Astrocyte of the hippocampus (primary cell): Measurements from ENCODE around the gene KLHL2.
A peak's percentile ranks its signal among the peaks of the same experiment; 100 is the strongest.
"Not testable (repeated sequence)": the region's sequence is repeated elsewhere in the genome, so short reads cannot be mapped to it uniquely, and the experiment has no call there.

Experiments used
- DNase-seq: peaks from one replicate; pipeline ENCODE4 v3.0.0; 2011; ENCODE audit warnings: low read depth, low spot score

The KLHL2 gene

GRCh38 chr4:165232623-165233433 is 25.5 kb downstream of the KLHL2 start:
- DNase-seq, result not testable (repeated sequence)

- DNase-seq, result no peak
Measured at GRCh38 chr4:165234766-165235165, 27.4 kb downstream of the KLHL2 start.

DNA sequence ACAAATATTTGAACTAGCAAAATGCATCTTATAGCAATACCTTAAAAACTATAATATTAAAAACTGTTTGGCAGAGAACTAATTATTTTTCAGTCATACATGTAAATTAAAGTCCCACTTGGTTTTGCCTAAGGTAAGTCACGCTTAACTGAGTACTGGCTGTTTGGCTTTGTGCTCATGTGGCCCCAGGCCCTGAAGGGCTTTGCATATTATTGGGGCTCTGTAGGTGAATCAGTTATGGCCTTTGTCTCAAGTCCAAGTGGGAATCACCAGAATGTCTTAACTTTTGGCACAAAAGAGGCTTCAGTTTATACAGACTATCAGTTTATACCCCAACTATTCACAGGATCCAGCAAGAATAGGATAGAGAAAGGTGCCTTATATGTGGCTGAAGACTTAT is 29.5 kb downstream of the KLHL2 start:
- DNase-seq, result not testable (repeated sequence)

- not testable (repeated sequence) for DNase-seq
Measured at GRCh38 chr4:165238041-165238640, 30.8 kb downstream of the KLHL2 start.

DNA sequence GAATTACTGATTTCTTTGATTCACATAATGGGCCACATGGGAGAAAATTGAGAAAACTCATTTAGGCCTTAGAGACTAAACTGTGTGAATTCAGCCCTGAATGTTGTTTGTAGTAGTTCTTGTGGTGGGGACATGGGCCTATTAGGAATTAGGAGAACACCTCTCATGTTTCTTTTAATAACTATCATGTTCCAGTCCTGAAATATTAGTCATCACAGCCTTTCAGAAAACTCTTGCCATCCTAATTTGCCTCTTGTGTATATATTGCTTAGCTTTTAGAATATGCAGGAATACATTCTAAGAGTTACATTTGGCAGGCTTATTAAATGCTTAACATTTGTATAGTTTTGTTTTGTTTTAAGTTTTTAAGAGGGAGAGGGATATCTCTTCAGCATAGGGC is 33.4 kb downstream of the KLHL2 start:
- not testable (repeated sequence) for DNase-seq

GRCh38 chr4:165244148-165244547 is 36.8 kb downstream of the KLHL2 start:
- DNase-seq, result not testable (repeated sequence)

- not testable (repeated sequence) for DNase-seq
Measured at GRCh38 chr4:165244587-165245186, 37.3 kb downstream of the KLHL2 start.

DNA sequence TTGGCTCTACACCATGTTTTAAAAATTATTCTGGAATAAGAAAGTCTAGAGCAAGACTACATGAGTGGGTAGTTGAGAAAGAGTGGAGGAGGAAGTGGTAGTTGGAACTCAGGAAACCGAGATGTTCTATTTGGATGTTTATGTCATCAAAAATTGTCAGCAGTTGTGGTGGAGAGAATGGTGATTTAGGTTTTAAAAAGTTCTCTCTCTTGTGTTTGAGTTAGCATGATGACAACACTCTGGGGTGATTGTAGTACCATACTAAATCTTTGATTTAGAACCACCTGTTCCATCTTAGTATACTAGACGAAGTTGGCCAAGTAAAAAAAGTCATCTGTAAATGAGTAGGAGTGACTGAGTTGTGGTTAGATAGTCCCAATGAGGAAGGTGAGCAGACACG is 40.7 kb downstream of the KLHL2 start:
- DNase-seq, result no peak

- DNase-seq, result not testable (repeated sequence)
Measured at GRCh38 chr4:165248904-165249303, 41.5 kb downstream of the KLHL2 start.

- DNase-seq, result not testable (repeated sequence)
Measured at GRCh38 chr4:165254771-165255170, 47.4 kb downstream of the KLHL2 start.

- peak; percentile 47 for DNase-seq
Measured at GRCh38 chr4:165255439-165255838, 48.1 kb downstream of the KLHL2 start.

DNA sequence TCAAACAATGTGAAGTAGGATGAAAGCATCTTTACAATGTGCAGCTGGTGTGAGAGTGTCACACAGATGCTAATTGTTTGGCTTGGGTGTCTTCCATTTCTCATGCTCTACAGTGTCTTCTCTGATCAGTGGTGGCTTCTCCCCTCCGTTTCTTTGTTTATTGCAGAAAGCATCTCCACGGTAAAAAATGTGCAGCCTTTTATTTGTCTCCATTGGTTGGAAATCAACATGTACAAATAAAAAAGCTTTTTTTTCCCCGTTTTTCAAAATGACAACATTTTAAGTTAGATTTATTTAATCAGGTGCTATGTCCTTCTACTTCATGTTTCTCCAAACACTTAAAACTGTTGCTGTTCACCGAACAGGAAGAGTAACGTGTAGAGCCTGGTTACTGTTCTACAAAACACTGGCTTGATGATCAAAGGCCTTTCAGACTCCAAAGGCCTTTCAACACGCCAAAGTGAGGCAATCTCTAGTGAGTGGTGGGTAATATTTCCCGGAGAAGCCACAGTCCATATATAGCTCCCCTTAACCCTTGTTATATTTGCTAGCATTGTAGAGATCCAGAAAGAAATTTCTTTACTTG is 48.8 kb downstream of the KLHL2 start:
- not testable (repeated sequence) for DNase-seq

- not testable (repeated sequence) for DNase-seq
Measured at GRCh38 chr4:165259776-165260175, 52.4 kb downstream of the KLHL2 start.

DNA sequence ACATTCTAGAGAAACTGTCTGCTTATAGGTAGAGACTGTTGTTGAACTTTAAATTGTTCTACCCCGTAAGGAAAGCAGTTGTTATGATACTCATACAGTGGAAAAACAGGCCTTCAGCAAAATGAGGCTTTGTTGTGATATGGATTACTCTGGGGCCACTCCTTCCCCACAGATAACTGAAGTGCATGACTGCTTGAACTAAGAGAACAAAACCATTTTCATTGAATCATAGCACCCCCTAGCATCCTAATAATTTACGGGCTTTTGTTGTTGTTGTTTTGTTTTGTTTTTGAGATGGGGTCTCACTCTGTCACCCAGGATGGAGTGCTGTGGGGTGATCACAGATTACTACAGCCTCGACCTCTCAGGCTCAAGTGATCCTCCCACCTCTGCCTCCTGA is 54.9 kb downstream of the KLHL2 start:
- not testable (repeated sequence) for DNase-seq

- not testable (repeated sequence) for DNase-seq
Measured at GRCh38 chr4:165263466-165263865, 56.1 kb downstream of the KLHL2 start.

DNA sequence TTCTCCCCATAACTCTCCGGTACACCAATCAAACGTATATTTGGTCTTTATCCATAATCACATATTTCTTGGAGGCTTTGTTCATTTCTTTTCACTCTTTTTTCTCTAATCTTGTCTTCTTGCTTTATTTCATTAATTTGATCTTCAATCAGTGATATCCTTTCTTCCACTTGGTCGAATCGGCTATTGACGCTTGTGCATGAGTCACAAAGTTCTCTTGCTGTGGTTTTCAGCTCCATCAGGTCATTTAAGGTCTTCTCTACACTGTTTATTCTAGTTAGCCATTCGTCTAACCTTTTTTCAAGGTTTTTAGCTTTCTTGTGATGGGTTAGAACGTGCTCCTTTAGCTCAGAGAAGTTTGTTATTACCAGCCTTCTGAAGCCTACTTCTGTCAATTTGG is 62.6 kb downstream of the KLHL2 start:
- peak; percentile 11 for DNase-seq

DNA sequence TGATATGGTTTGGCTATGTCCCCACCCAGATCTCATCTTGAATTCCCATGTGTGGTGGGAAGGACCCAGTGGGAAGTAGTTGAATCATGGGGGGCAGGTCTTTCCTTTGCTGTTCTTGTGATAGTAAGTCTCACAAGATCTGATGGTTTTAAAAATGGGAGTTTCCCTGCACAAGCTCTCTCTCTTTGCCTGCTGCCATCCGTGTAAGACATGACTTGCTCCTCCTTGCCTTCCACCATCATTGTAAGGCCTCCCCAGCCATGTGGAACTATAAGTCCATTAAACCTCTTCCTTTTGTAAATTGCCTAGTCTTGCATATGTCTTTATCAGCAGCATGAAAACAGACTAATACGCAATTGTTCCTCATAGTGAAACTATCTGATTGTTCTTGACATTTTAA is 66.1 kb downstream of the KLHL2 start:
- DNase-seq, result not testable (repeated sequence)

- DNase-seq, result not testable (repeated sequence)
Measured at GRCh38 chr4:165275357-165275756, 68.0 kb downstream of the KLHL2 start.

GRCh38 chr4:165279531-165279930 is 72.2 kb downstream of the KLHL2 start:
- DNase-seq, result not testable (repeated sequence)

GRCh38 chr4:165284697-165285096 is 77.3 kb downstream of the KLHL2 start:
- DNase-seq, result not testable (repeated sequence)

DNA sequence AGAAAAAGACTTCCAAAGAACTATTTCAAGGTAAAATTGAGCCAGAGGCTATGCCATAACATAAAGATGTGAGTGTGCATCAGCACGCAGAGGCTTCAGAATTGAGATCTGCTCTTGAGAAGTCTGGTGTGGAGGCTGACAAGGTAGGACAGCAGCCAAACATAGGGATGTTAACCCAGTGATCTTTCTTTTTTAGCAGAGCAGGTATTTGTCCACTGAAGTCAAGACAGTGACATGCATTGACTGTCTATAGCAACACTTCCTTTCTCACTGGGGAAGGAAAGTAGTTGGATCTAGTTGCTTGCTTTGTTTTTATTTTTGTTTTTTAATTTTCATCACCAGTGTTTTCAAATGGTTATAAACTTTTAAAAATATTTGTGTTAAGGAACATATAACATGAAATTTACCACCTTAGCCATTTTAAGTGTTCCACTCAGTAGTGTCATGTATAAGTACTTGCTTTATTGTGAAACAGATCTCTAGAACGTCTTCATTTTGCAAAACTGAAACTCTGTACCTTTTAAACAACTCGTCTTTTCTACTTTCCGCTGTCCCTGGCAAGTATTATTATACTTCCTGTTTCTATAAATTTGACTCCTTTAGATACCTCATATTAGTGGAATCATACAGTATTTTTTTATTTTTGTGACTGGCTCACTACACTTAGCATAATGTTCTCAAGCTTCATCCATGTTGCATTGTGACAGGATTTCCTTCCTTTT is 79.4 kb downstream of the KLHL2 start:
- not testable (repeated sequence) for DNase-seq

DNA sequence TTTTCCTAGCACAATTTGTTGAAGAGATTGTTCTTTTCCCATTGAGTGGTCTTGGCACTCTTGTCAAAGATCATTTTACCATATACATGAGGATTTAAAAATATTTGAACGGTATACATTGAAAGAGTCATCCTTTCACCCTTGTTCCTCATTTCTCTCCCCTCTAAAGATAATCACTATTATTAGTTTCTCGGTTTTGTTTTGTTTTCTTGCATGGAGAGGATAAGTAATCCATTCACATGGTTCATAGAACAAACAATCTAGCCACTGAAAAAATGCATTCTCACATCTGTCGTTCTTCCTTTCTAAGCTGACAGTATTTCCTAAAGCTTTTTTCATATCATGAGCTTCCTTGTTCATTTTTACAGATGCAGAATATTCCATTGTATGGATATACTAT is 80.9 kb downstream of the KLHL2 start:
- DNase-seq, result no peak
